Measurements from ENCODE around the gene RARS1.

GRCh38 chr5:168549554-168549953 lies 63.3 kb downstream of the RARS1 start:
- no peak for TF ChIP-seq POLR2A (IDR thresholded peaks at IDR 0.05)
- TF ChIP-seq EP300 (IDR thresholded peaks at IDR 0.05), result no peak
- no peak for TF ChIP-seq CTCF (IDR thresholded peaks at IDR 0.05)
